HG03135 (cell line): Measurements from ENCODE around the gene ZNF490.

Experiments
- ATAC-seq: cut with Tn5 transposase; IDR thresholded peaks from one replicate; pipeline ENCODE4 v1.9.1; 2021; ENCODE audit warnings: mild to moderate bottlenecking, moderate library complexity; ENCODE audit not compliant: unreplicated experiment

The ZNF490 gene

GRCh38 chr19:12546068-12546467 is 64.5 kb downstream of the ZNF490 start:
- no peak for ATAC-seq

DNA sequence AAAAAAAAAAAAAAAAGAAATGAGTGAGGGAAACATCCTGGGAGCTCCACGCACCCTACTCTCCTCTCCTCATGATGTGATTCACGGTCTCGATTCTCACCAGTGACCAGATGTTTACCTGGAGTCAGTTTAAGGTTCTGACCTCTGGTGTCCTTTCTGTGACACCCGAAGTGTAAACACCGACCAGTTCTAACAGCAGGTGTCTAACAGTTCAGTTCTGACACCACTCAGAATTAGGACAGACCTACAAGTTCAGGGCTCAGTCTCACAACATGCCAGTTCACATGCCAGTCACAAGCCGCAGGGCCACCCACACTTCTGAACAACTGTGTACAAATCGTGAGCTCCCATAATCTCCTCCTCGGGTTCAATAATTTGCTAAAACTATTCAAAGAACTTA is 65.3 kb downstream of the ZNF490 start:
- no peak for ATAC-seq

GRCh38 chr19:12544401-12544876 is 66.2 kb downstream of the ZNF490 start:
- ATAC-seq, result no peak

- ATAC-seq, result no peak
Observed at GRCh38 chr19:12543855-12544254, 66.8 kb downstream of the ZNF490 start.
